Measurements from ENCODE around the gene MARCKSL1. TPM values are rescaled to one million over a fixed set of nuclear protein-coding genes. Genes with fewer than 3 reads are reported as not detected.
A peak's percentile ranks its signal among the peaks of the same experiment; 100 is the strongest.
"Not testable (repeated sequence)": the region's sequence is repeated elsewhere in the genome, so short reads cannot be mapped to it uniquely, and the experiment has no call there.

Gene MARCKSL1
- total RNA-seq, 1 donor from 2014 or later = 103 TPM

- Mint-ChIP-seq H3K36me3 (ENCODE audit: low read depth) (peaks cover 23% of the 10 kb centered on the region), H3K4me3 (ENCODE audit: unreplicated experiment) (no peak overlapping the region), H3K27ac (ENCODE audit: unreplicated experiment) (peak overlapping the region; percentile 54), H3K9me3 (ENCODE audit: low read depth) (peaks cover 7% of the 10 kb centered on the region), H3K27me3 (ENCODE audit: low read depth) (no peaks in the 10 kb centered on the region), H3K4me1 (ENCODE audit: low read depth) (peaks cover 10% of the 10 kb centered on the region)
- no peak for TF ChIP-seq CTCF (IDR thresholded peaks at IDR 0.05)
- DNase-seq (ENCODE audit: low spot score) = no peak
These were observed 31.9 kb downstream of the MARCKSL1 start for GRCh38 chr1:32303997-32304622.

GRCh38 chr1:32303358-32303757 lies 32.7 kb downstream of the MARCKSL1 start:
- no peak for DNase-seq (ENCODE audit: low spot score)
- Mint-ChIP-seq H3K4me1 (ENCODE audit: low read depth) (peaks cover 10% of the 10 kb centered on the region), H3K9me3 (ENCODE audit: low read depth) (peaks cover 7% of the 10 kb centered on the region), H3K36me3 (ENCODE audit: low read depth) (peaks cover 23% of the 10 kb centered on the region), H3K27ac (ENCODE audit: unreplicated experiment) (no peak overlapping the region), H3K4me3 (ENCODE audit: unreplicated experiment) (no peak overlapping the region), H3K27me3 (ENCODE audit: low read depth) (no peaks in the 10 kb centered on the region)
- no peak for TF ChIP-seq CTCF (IDR thresholded peaks at IDR 0.05)

GRCh38 chr1:32299327-32299726 lies 36.7 kb downstream of the MARCKSL1 start:
- no peaks in the 10 kb centered on the region for H3K27me3 Mint-ChIP-seq (ENCODE audit: low read depth)
- no peak for TF ChIP-seq CTCF (IDR thresholded peaks at IDR 0.05)
- no peak overlapping the region for H3K27ac Mint-ChIP-seq (ENCODE audit: unreplicated experiment)
- H3K4me1 Mint-ChIP-seq (ENCODE audit: low read depth) = peaks cover 9% of the 10 kb centered on the region
- no peak overlapping the region for H3K4me3 Mint-ChIP-seq (ENCODE audit: unreplicated experiment)
- peaks cover 13% of the 10 kb centered on the region for H3K36me3 Mint-ChIP-seq (ENCODE audit: low read depth)
- peaks cover 3% of the 10 kb centered on the region for H3K9me3 Mint-ChIP-seq (ENCODE audit: low read depth)
- DNase-seq (ENCODE audit: low spot score) = no peak

GRCh38 chr1:32298211-32298610 lies 37.8 kb downstream of the MARCKSL1 start:
- not testable (repeated sequence) for DNase-seq (ENCODE audit: low spot score); H3K27ac Mint-ChIP-seq (ENCODE audit: unreplicated experiment); H3K4me3 Mint-ChIP-seq (ENCODE audit: unreplicated experiment); H3K27me3 Mint-ChIP-seq (ENCODE audit: low read depth); H3K4me1 Mint-ChIP-seq (ENCODE audit: low read depth); H3K9me3 Mint-ChIP-seq (ENCODE audit: low read depth); H3K36me3 Mint-ChIP-seq (ENCODE audit: low read depth)

GRCh38 chr1:32291708-32292538 lies 44.1 kb downstream of the MARCKSL1 start, which contains the start of gene HDAC1:
HDAC1 (plus strand) TSS chr1:32292083; CDS start chr1:32292170, 87 bp downstream.
- TF ChIP-seq CTCF (IDR thresholded peaks at IDR 0.05) = no peak
- Mint-ChIP-seq H3K36me3 (ENCODE audit: low read depth) (no peaks in the 10 kb centered on the region), H3K27ac (ENCODE audit: unreplicated experiment) (peak within 1 kb of the TSS; percentile 98), H3K27me3 (ENCODE audit: low read depth) (no peaks in the 10 kb centered on the region), H3K4me1 (ENCODE audit: low read depth) (peaks cover 22% of the 10 kb centered on the region), H3K9me3 (ENCODE audit: low read depth) (no peaks in the 10 kb centered on the region), H3K4me3 (ENCODE audit: unreplicated experiment) (peak within 1 kb of the TSS; percentile 100)
- peak; percentile 96 for DNase-seq (ENCODE audit: low spot score)
